OCI-LY3 (cell line): ENCODE results near the gene SOSTDC1.
A peak's percentile ranks its signal among the peaks of the same experiment; 100 is the strongest.

Experiments used
- H2AFZ ChIP-seq: fragments of 200-600, 300-600 bp; shearing (Covaris generic); 2 replicates; pipeline ENCODE4 v1.6.0; 2014; ENCODE audit warnings: antibody characterized with exemption, low read depth, low read length
- H3K27ac ChIP-seq: fragments of 200-600, 300-600 bp; sonication (generic); 2 replicates; pipeline ENCODE4 v1.5.1; 2014; ENCODE audit warnings: mild to moderate bottlenecking, low read length, moderate library complexity, mixed read lengths
- H3K27me3 ChIP-seq: fragments of 200-600, 300-600 bp; sonication (generic); 2 replicates; pipeline ENCODE4 v1.6.1; 2014; ENCODE audit warnings: low read depth, low read length, mixed read lengths
- H3K36me3 ChIP-seq: fragments of 200-600, 300-600 bp; sonication (generic); replicated peaks from 2 replicates; pipeline ENCODE3; 2014; ENCODE audit warnings: low read depth, low read length, mixed read lengths
- H3K4me1 ChIP-seq: fragments of 300-600, 200-600 bp; sonication (generic); 2 replicates; pipeline ENCODE4 v1.6.1; 2014; ENCODE audit warnings: low read length, mixed read lengths
- H3K4me2 ChIP-seq: fragments of 200-600, 300-600 bp; sonication (generic); 2 replicates; pipeline ENCODE4 v1.6.1; 2014; ENCODE audit warnings: low read length, mixed read lengths
- H3K4me3 ChIP-seq: fragments of 300-600, 200-600 bp; sonication (generic); 2 replicates; pipeline ENCODE4 v1.5.1; 2014; ENCODE audit warnings: antibody characterized with exemption, mild to moderate bottlenecking, low read length, moderate library complexity
- H3K79me2 ChIP-seq: fragments of 300-600, 200-600 bp; shearing (Covaris generic); 2 replicates; pipeline ENCODE4 v1.6.1; 2014; ENCODE audit warnings: mild to moderate bottlenecking, low read length, mixed read lengths
- H3K9ac ChIP-seq: fragments of 300-600, 200-600 bp; shearing (Covaris generic); 2 replicates; pipeline ENCODE4 v1.6.0; 2014; ENCODE audit warnings: mild to moderate bottlenecking, low read length, moderate library complexity
- H3K9me3 ChIP-seq: fragments of 200-600, 300-600 bp; shearing (Covaris generic); 2 replicates; pipeline ENCODE4 v1.6.1; 2014; ENCODE audit warnings: low read length, mixed read lengths; ENCODE audit not compliant: insufficient read depth
- H4K20me1 ChIP-seq: fragments of 200-600, 300-600 bp; sonication (generic); 2 replicates; pipeline ENCODE4 v1.6.1; 2016; ENCODE audit warnings: low read length, mixed read lengths; ENCODE audit not compliant: insufficient read depth
- EZH2phosphoT487 ChIP-seq: fragments of 200-600 bp; shearing (Covaris generic); IDR thresholded peaks from 2 replicates; pipeline ENCODE4 v1.6.1; 2018; ENCODE audit warnings: antibody characterized with exemption, mixed run types, low read depth
- TF ChIP-seq, protein P1 (sequence below): fragments of 200-600, 300-600 bp; sonication (generic); IDR thresholded peaks from 2 replicates; pipeline ENCODE4 v1.5.1; 2014; ENCODE audit warnings: antibody characterized with exemption, low read length, low read depth

SOSTDC1 gene, protein sequence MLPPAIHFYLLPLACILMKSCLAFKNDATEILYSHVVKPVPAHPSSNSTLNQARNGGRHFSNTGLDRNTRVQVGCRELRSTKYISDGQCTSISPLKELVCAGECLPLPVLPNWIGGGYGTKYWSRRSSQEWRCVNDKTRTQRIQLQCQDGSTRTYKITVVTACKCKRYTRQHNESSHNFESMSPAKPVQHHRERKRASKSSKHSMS

DNA sequence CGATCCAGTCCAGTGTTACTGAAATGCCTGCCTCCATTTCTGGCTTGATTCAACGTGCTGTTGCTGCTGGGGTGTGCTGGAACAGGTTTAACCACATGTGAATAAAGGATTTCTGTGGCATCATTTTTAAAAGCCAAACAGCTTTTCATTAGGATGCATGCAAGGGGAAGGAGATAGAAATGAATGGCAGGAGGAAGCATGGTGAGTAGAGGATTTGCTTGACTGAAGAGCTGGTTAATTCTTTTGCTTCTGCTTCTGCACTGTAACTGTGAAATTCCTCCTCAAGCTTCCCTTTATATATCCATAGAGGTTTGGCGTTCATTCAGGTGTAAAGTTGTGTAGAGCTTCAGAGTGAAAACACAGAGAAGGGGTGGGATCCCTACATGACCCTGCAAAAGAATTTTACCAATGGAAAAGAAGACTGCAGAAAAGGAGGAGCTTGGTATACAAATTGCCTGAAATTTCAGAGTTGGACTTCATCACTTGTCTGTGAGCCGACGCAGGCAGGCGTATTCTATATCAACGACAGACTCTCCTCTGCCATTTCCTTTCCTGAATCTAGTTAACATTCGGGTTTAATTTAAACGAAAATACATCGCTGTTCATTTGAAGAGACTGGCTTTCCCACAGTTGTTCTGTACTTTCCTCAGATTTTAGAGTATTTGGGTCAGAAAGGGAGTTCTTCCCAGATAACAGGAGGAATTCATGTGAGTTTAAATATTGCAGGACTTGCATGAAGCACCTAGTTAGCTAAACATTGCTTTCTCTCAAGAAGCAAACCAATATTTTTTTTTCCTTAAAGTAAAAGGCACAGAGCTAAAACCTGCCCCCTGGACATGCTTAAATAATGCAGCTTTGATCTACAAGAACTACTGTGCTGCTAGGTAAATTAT is at the start of gene SOSTDC1:
Gene SOSTDC1 (minus strand): TSS at position 270 of the 893 bp plus-strand sequence. CDS start 70 bp downstream, at position 200.
- peak within 1 kb of the TSS; percentile 73 for H3K4me2 ChIP-seq
- H3K36me3 ChIP-seq = no peaks in the 10 kb centered on the region
- H3K27ac ChIP-seq = no peak within 1 kb of the TSS
- H3K9ac ChIP-seq = no peak within 1 kb of the TSS
- H3K4me3 ChIP-seq = peak within 1 kb of the TSS; percentile 64
- TF ChIP-seq, protein P1, sequence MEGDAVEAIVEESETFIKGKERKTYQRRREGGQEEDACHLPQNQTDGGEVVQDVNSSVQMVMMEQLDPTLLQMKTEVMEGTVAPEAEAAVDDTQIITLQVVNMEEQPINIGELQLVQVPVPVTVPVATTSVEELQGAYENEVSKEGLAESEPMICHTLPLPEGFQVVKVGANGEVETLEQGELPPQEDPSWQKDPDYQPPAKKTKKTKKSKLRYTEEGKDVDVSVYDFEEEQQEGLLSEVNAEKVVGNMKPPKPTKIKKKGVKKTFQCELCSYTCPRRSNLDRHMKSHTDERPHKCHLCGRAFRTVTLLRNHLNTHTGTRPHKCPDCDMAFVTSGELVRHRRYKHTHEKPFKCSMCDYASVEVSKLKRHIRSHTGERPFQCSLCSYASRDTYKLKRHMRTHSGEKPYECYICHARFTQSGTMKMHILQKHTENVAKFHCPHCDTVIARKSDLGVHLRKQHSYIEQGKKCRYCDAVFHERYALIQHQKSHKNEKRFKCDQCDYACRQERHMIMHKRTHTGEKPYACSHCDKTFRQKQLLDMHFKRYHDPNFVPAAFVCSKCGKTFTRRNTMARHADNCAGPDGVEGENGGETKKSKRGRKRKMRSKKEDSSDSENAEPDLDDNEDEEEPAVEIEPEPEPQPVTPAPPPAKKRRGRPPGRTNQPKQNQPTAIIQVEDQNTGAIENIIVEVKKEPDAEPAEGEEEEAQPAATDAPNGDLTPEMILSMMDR = no peak
- no peak for TF ChIP-seq EZH2phosphoT487
- H2AFZ ChIP-seq = peak within 1 kb of the TSS; percentile 57; the same call in 1 of the 2 replicates
- H3K9me3 ChIP-seq = no peaks in the 10 kb centered on the region
- no peaks in the 10 kb centered on the region for H3K79me2 ChIP-seq
- H3K4me1 ChIP-seq = peaks cover 21% of the 10 kb centered on the region
- H4K20me1 ChIP-seq = no peaks in the 10 kb centered on the region
- H3K27me3 ChIP-seq = peaks cover 11% of the 10 kb centered on the region; the same call in 1 of the 2 replicates

DNA sequence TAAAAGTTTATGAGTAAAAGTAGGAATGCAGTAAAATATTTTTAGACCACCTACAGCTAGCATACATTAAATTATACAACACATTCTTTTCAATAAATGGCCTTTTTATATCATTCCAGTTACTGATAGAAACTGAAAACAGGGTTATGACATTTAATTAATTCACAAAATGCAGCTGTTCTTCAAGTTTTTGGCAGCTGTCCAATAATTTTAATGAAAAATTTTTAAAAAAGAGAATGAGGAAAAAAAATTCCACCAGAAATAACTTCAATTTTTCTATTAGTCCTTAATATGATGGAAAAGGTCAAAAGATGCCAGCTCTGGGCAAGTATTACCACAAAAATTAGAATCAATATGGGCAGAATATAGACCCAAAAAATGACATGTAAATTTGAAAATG is 49.2 kb upstream of the SOSTDC1 start:
- H3K4me1 ChIP-seq = peaks cover 13% of the 10 kb centered on the region
- no peak overlapping the region for H3K9ac ChIP-seq
- no peaks in the 10 kb centered on the region for H4K20me1 ChIP-seq
- no peak overlapping the region for H2AFZ ChIP-seq
- no peaks in the 10 kb centered on the region for H3K79me2 ChIP-seq
- TF ChIP-seq, protein P1 = no peak
- no peak for TF ChIP-seq EZH2phosphoT487
- H3K27me3 ChIP-seq = no peaks in the 10 kb centered on the region
- H3K4me3 ChIP-seq = no peak overlapping the region
- H3K27ac ChIP-seq = no peak overlapping the region
- no peak overlapping the region for H3K4me2 ChIP-seq
- no peaks in the 10 kb centered on the region for H3K9me3 ChIP-seq
- no peaks in the 10 kb centered on the region for H3K36me3 ChIP-seq

DNA sequence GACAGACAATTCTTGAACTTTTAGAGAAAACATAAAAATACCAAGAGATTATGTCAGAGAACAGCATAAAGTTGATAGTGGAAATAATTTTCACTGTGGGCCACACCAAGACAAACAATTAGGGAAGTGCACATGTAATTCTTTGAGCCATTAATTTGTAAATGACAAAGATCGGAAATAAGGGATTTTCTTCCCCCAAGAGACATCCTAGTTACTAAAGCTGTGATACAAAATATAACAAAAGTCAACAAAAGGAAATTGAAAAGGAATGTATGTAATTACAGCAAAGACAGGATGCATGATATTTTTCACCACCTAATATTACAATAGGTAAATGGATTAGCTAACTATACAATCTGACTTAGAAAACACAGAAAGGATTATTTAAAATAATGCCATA is 48.7 kb upstream of the SOSTDC1 start:
- Histone ChIP-seq H3K9me3 (no peaks in the 10 kb centered on the region), H3K4me2 (no peak overlapping the region), H3K4me1 (peaks cover 13% of the 10 kb centered on the region), H3K4me3 (no peak overlapping the region), H3K9ac (no peak overlapping the region), H3K79me2 (no peaks in the 10 kb centered on the region), H4K20me1 (no peaks in the 10 kb centered on the region), H3K36me3 (no peaks in the 10 kb centered on the region), H3K27ac (no peak overlapping the region), H3K27me3 (no peaks in the 10 kb centered on the region), H2AFZ (no peak overlapping the region)
- TF ChIP-seq EZH2phosphoT487 = no peak
- TF ChIP-seq, protein P1 = no peak

DNA sequence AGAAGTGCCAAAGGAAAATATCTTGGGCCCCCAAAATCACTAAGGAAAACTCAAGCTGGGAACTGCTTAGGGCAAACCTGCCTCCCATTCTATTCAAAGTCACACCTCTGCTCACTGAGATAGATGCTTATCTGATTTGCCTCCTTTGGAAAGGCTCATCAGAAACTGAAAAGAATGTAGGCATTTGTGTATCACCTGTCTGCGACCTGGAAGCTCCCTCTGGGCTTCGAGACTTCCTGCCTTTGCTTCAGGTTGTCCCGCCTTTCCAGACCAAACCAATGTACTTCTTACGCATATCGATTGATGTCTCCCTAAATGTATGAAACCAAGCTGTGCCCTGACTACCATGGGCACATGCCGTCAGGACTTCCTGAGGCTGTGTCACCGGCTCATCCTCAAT is 46.6 kb upstream of the SOSTDC1 start:
- no peaks in the 10 kb centered on the region for H3K9me3 ChIP-seq
- no peaks in the 10 kb centered on the region for H3K27me3 ChIP-seq
- H3K36me3 ChIP-seq = no peaks in the 10 kb centered on the region
- H3K27ac ChIP-seq = no peak overlapping the region
- peaks cover 13% of the 10 kb centered on the region for H3K4me1 ChIP-seq
- H3K4me3 ChIP-seq = no peak overlapping the region
- no peak overlapping the region for H2AFZ ChIP-seq
- no peak overlapping the region for H3K4me2 ChIP-seq
- no peaks in the 10 kb centered on the region for H3K79me2 ChIP-seq
- no peak overlapping the region for H3K9ac ChIP-seq
- no peaks in the 10 kb centered on the region for H4K20me1 ChIP-seq
- no peak for TF ChIP-seq EZH2phosphoT487
- TF ChIP-seq, protein P1 = no peak
